Fibroblast of skin of right quadriceps (primary cell): ENCODE data around the gene SNTG2.
"Not testable (repeated sequence)": the region's sequence is repeated elsewhere in the genome, so short reads cannot be mapped to it uniquely, and the experiment has no call there.

Experiments used
- DNase-seq: peaks from one replicate; pipeline ENCODE4 v3.0.0-alpha.2; 2013

SNTG2 gene

GRCh38 chr2:1394709-1395408 lies 444.2 kb downstream of the SNTG2 start:
- DNase-seq = no peak

- DNase-seq = no peak
Measured at GRCh38 chr2:1397350-1397749, 446.7 kb downstream of the SNTG2 start.

- DNase-seq = no peak
Measured at GRCh38 chr2:1398191-1398590, 447.5 kb downstream of the SNTG2 start.

- DNase-seq = no peak
Measured at GRCh38 chr2:1400943-1401735, 450.5 kb downstream of the SNTG2 start.

- DNase-seq = no peak
Measured at GRCh38 chr2:1402064-1402463, 451.4 kb downstream of the SNTG2 start.

GRCh38 chr2:1403565-1403964 lies 452.9 kb downstream of the SNTG2 start:
- DNase-seq = no peak

DNA sequence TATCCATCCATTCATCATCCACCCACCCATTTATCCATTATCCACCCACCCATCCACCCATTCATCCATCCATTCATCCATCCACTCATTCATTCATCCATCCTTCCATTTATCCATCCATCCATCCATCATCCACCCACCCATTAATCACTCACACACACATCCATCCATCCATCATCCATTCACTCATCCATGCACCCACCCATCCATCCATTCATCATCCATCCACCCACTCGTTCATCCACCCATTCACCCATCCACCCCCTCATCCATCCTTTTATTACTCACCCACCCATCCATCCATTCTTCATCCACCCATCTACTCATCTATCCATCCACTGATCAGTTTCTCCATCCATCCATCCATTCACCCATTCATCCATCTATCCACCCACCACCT lies 454.5 kb downstream of the SNTG2 start:
- no peak for DNase-seq

DNA sequence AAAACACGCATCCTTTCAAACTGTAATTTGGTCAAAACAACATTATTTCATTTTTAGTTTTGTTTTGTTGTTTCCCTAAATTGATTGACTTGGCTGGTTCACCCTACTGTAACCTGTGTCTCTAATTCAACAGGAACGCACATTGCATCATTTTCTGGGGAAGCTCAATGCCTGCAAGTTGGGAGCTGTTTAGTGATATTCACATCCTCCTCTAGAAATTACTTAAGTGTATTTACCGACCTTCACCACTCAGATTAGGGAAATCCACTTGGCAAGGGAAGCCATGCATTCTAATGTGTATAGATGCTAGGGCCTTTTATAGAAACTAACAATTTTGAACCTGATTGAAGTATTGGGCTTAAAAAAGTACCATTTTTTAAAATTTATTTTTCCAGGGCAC lies 455.3 kb downstream of the SNTG2 start:
- DNase-seq = no peak

DNA sequence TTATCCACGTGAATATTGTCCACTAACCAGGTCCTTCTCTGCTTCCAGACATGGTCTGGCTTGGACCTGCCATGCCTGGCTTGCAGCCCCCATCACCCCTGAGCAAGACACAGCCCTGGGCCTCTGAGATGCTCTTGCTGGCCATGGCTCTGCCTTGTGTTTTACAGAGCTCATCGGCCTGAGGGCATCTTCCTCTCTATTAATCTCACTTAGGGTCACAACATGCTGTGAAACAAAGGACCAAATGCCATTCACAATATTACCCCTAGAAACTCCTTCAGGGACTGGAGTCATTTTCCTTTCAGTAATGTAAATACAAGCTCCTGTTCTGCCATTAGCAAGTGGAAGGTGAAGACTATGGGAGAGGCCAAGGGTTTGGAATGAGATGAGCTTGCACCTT lies 455.8 kb downstream of the SNTG2 start:
- no peak for DNase-seq

- DNase-seq = no peak
Measured at GRCh38 chr2:1407950-1408675, 457.5 kb downstream of the SNTG2 start.

DNA sequence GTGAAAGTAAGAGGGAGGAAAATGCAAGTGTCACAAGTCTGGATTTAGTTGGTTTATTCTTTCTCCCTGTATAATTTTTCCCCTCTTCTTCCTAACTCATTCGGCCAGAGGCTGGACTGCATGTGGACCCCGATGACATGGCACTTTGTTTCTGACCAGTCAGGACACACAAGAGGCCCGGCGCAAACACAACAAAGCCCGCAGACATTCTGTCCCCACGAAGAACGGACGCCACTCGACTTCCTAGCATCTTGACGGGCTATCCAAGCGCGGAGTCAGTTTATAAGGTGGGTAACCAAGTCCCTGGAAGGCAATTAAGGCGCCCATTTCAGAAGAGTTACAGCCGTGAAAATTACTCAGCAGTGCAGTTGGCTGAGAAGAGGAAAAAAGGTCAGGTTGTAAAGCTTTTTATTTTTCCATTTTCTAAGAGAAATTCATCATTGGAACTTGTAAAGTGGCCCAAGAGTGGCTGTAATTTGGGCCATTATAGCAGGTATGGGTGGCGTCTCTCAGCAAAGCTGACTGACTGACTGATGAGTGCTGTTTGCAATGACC lies 462.6 kb downstream of the SNTG2 start, which contains the start of gene TPO:
Gene TPO, plus strand, starts transcription at position 308 of the 555 bp plus-strand sequence. CDS start 946 bp downstream, outside the sequence.
- no peak for DNase-seq

DNA sequence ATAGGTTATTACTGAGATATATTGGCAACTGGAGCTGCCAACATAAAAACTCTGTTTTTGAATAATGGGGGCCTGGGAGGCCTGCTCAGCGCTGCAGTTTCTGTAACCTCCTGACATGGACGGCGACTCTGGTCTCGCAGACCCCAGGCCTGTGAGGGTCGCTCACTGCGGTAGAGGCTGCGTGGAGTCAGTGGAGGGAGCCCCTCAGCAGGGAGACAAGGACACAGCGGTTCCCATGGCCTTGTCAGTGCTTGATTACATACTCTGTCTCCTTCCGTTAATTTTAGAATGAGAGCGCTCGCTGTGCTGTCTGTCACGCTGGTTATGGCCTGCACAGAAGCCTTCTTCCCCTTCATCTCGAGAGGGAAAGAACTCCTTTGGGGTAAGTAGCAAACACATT lies 463.5 kb downstream of the SNTG2 start:
- no peak for DNase-seq

DNA sequence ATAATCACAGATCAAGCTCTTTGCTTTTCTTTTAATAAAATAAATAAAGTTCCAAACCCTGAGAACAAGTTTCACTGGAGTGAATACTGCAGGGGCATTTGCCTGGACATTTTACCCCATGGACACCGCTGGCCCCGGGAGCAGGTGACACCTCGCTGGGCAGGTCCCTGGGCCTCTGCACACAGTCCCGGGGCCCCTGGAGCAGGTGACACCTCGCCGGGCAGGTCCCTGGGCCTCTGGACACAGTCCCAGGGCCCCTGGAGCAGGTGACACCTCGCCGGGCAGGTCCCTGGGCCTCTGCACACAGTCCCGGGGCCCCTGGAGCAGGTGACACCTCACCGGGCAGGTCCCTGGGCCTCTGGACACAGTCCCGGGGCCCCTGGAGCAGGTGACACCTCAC lies 464.3 kb downstream of the SNTG2 start:
- DNase-seq = not testable (repeated sequence)

DNA sequence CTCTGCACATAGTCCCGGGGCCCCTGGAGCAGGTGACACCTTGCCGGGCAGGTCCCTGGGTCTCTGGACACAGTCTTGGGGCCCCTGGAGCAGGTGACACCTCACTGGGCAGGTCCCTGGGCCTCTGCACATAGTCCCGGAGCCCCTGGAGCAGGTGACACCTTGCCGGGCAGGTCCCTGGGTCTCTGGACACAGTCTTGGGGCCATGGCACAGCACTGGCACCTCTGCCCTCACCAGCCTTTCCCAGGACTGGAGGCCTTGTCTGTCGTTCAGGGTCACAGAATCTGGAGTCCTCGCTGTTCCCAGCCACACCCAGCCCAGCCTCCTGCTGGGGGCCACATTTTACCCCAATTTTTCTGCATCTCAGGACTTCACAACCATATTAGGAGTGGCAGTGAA lies 464.9 kb downstream of the SNTG2 start:
- DNase-seq = no peak
